HepG2 (cell line): ENCODE data around the gene PADI1. TPM values are rescaled to one million over a fixed set of nuclear protein-coding genes. Genes with fewer than 3 reads are reported as not detected.

ENCODE experiments used
- ATAC-seq: fragments of 200-7000 bp; cut with Tn5 transposase; 3 replicates; pipeline ENCODE4 v1.9.1; 2020; ENCODE audit warnings: mild to moderate bottlenecking, moderate library complexity
- BruUV-seq: library from RNA; stranded (reverse); fragments of 400-500 nt; replicated peaks from 2 replicates; lab custom pipeline; 2021; lab: Mats Ljungman, UMichigan
- CTCF ChIA-PET: fragments of 300-600 bp; formaldehyde crosslinking; extraction: SDS; loops from one replicate; lab custom pipeline; 2021; ENCODE audit warnings: low total read pairs, inconsistent platforms, low intra/inter-chr PET ratio; lab: Yijun Ruan, JAX
- POLR2A ChIA-PET: fragments of 350-600 bp; sonication (Branson Sonifier 250); formaldehyde crosslinking; loops from one replicate; lab custom pipeline; 2020; ENCODE audit warnings: antibody characterized with exemption, inconsistent platforms; lab: Yijun Ruan, JAX
- DNase-seq: peaks from one replicate; pipeline ENCODE4 v3.0.0-alpha.2; 2015; ENCODE audit warnings: low spot score
- FAIRE-seq: peaks from 3 replicates; lab custom pipeline; 2011; peaks lifted over from hg19 to GRCh38; lab: Jason Lieb, UNC
- H2AFZ ChIP-seq: one replicate; pipeline ENCODE4 v1.6.1; 2011; ENCODE audit warnings: low read length, inconsistent platforms
- H3K27ac ChIP-seq: fragments of 300-600 bp; 3 replicates; pipeline ENCODE4 v1.8.0; 2011; ENCODE audit warnings: mixed run types, mild to moderate bottlenecking, mixed read lengths, low read length, inconsistent platforms; ENCODE audit not compliant: insufficient read depth; ENCODE audit errors: extremely low read length
- H3K27me3 ChIP-seq, 2 experiments: fragments of 200-600 bp in 1 of 2; 2 replicates in 1 of 2; 3 replicates in 1 of 2; pipeline versions ENCODE4 v1.6.0 to v1.8.0; 2011; ENCODE audit warnings: low read length in 2 of 2, mild to moderate bottlenecking in 2 of 2, moderate library complexity in 2 of 2, inconsistent platforms in 1 of 2; ENCODE audit not compliant: insufficient read depth in 2 of 2, control insufficient read depth in 1 of 2
- H3K36me3 ChIP-seq, 2 experiments: fragments of 200-600 bp in 1 of 2; replicated peaks in 1 of 2; 2 replicates in 1 of 2; 3 replicates in 1 of 2; pipeline versions ENCODE4 v1.5.1 to v1.8.0; 2011; ENCODE audit warnings: low read length in 2 of 2, inconsistent platforms in 1 of 2; ENCODE audit not compliant: insufficient read depth in 2 of 2, control insufficient read depth in 1 of 2
- H3K4me1 ChIP-seq: 2 replicates; pipeline ENCODE4 v1.5.1; 2012; ENCODE audit warnings: low read length, inconsistent platforms; ENCODE audit not compliant: insufficient read depth
- H3K4me2 ChIP-seq: 2 replicates; pipeline ENCODE4 v1.6.0; 2011; ENCODE audit warnings: low read depth, low read length, inconsistent platforms
- H3K4me3 ChIP-seq, 3 experiments: fragments of 200-600 bp in 1 of 3; sonication (generic), shearing (Covaris generic) in 1 of 3; replicated peaks in 1 of 3; 2 replicates each; pipeline ENCODE4 v1.5.1; 2011 to 2016; ENCODE audit warnings: low read length in 3 of 3, inconsistent platforms in 2 of 3, low read depth in 2 of 3, mild to moderate bottlenecking in 2 of 3, control low read depth in 1 of 3, mixed read lengths in 1 of 3; ENCODE audit not compliant: insufficient read depth in 1 of 3
- H3K79me2 ChIP-seq: one replicate; pipeline ENCODE4 v1.6.1; 2011; ENCODE audit warnings: low read length, inconsistent platforms; ENCODE audit not compliant: insufficient read depth
- H3K9ac ChIP-seq: 2 replicates; pipeline ENCODE4 v1.6.0; 2011; ENCODE audit warnings: mild to moderate bottlenecking, low read depth, low read length, inconsistent platforms; ENCODE audit not compliant: insufficient read depth
- H3K9me3 ChIP-seq: 2 replicates; pipeline ENCODE4 v1.5.1; 2012; ENCODE audit warnings: mild to moderate bottlenecking, low read length
- H4K20me1 ChIP-seq: 2 replicates; pipeline ENCODE4 v1.6.0; 2011; ENCODE audit warnings: inconsistent platforms, mild to moderate bottlenecking, low read length, moderate library complexity; ENCODE audit not compliant: insufficient read depth
- CEBPB ChIP-seq: IDR thresholded peaks from 2 replicates; pipeline ENCODE4 v1.6.1; 2011; ENCODE audit warnings: low read depth, low read length, improper control_type of control experiment, borderline replicate concordance
- CERS6 ChIP-seq: sonication (generic); formaldehyde crosslinking; IDR thresholded peaks from 2 replicates; pipeline ENCODE4 v1.5.0; 2020; ENCODE audit warnings: missing genetic modification reagents
- HMGA1 ChIP-seq: sonication (generic); formaldehyde crosslinking; conservative IDR thresholded peaks from 2 replicates; pipeline ENCODE4 v1.4.0; 2020; ENCODE audit warnings: missing genetic modification reagents
- JUN ChIP-seq: sonication (generic); formaldehyde crosslinking; IDR thresholded peaks from 2 replicates; pipeline ENCODE4 v1.4.0; 2020; ENCODE audit warnings: mild to moderate bottlenecking, missing genetic modification reagents
- PBX3 ChIP-seq: sonication (generic); formaldehyde crosslinking; IDR thresholded peaks from 2 replicates; pipeline ENCODE4 v1.8.1; 2023; ENCODE audit warnings: missing genetic modification reagents, inconsistent platforms, borderline replicate concordance
- PRPF4 ChIP-seq: fragments of 200-400 bp; formaldehyde crosslinking; IDR thresholded peaks from 2 replicates; pipeline ENCODE4 v1.6.1; 2016; ENCODE audit warnings: low read length, low read depth; ENCODE audit not compliant: poor library complexity, severe bottlenecking
- ZBTB34 ChIP-seq: sonication (generic); formaldehyde crosslinking; IDR thresholded peaks from 2 replicates; pipeline ENCODE4 v1.8.0; 2022; ENCODE audit warnings: mild to moderate bottlenecking, missing genetic modification reagents
- ZNF562 ChIP-seq: sonication (generic); formaldehyde crosslinking; IDR thresholded peaks from 2 replicates; pipeline ENCODE4 v1.8.0; 2022; ENCODE audit warnings: missing genetic modification reagents, borderline replicate concordance
- ZNF766 ChIP-seq: sonication (generic); formaldehyde crosslinking; IDR thresholded peaks from 2 replicates; pipeline ENCODE4 v1.5.0; 2020; ENCODE audit warnings: missing genetic modification reagents, borderline replicate concordance
- WGBS: methylation state at CpG from one replicate; pipeline ENCODE4 v1.1.6; 2017; ENCODE audit warnings: low lambda C conversion rate; 5-methylcytosine and 5-hydroxymethylcytosine counted together
- in situ Hi-C: cut with HindIII; loops from 2 replicates; pipeline ENCODE4 v1.10.0; 2017; ENCODE audit warnings: low pct_unique_long_range_greater_than_20kb; ENCODE audit not compliant: extremely low pct_ligation_motif_present
- intact Hi-C: fragments of 100-400 bp; cut with micrococcal nuclease; formaldehyde crosslinking; loops from one replicate; pipeline ENCODE4 v1.10.0; 2022; ENCODE audit not compliant: unreplicated experiment
- polyA plus RNA-seq, 8 experiments: library from polyadenylated mRNA; depleted of rRNA in 3 of 8; stranded (reverse) in 7 of 8; unstranded in 1 of 8; fragments of >200 nt; fragmentation: Illumina TruSeq in 4 of 8; extraction: Trizol in 4 of 8; gene quantifications; 2 replicates each; pipeline versions ENCODE4 v1.2.1 to v1.2.3, GENCODE V29; 2011 to 2016; ENCODE audit warnings: low read depth in 4 of 8, missing spikeins in 1 of 8, mixed read lengths in 1 of 8; ENCODE audit not compliant: insufficient read depth in 1 of 8
- total RNA-seq, 5 experiments: library from RNA; depleted of rRNA; stranded (reverse); fragments of >200 nt; fragmentation: Illumina TruSeq; extraction: Trizol; gene quantifications; 2 replicates each; pipeline ENCODE4 v1.2.3, GENCODE V29; 2016; ENCODE audit warnings: low read depth in 1 of 5
- TF ChIP-seq, protein P1 (sequence below): sonication (generic); formaldehyde crosslinking; IDR thresholded peaks from 2 replicates; pipeline ENCODE4 v1.5.1; 2020; ENCODE audit warnings: mild to moderate bottlenecking, moderate library complexity, missing genetic modification reagents
- TF ChIP-seq, protein P2 (sequence below): sonication (generic); formaldehyde crosslinking; IDR thresholded peaks from 2 replicates; pipeline ENCODE4 v1.4.0; 2020; ENCODE audit warnings: missing genetic modification reagents

Gene PADI1
- total and polyA plus RNA-seq, 2 of the 13 experiments (the other 11 are each of a cell fraction or from before 2014, with no cell fraction given) = not detected

GRCh38 chr1:17258116-17258757, 53.3 kb downstream of the PADI1 start:
- ATAC-seq (no peak), FAIRE-seq (no peak), DNase-seq (no peak)
- Histone ChIP-seq H3K27me3 (peaks cover 2 to 11% of the 10 kb centered on the region in 2 experiments; a peak in 2 of 5 replicates), H3K9ac (no peak overlapping the region), H4K20me1 (no peaks in the 10 kb centered on the region), H2AFZ (no peak overlapping the region), H3K27ac (no peak overlapping the region), H3K9me3 (no peaks in the 10 kb centered on the region), H3K4me2 (no peak overlapping the region), H3K36me3 (no peaks in the 10 kb centered on the region), H3K4me1 (no peaks in the 10 kb centered on the region), H3K4me3 (no peak overlapping the region), H3K79me2 (no peaks in the 10 kb centered on the region)
- TF ChIP-seq PBX3 (CRISPR knock-in tag) (no peak), CEBPB (0 out of 2 replicates have a peak, but pooled peaks have one; percentile 17)
- ChIA-PET POLR2A (no interaction called here), CTCF (no interaction called here)
- in situ Hi-C loops (no loop called here), intact Hi-C loops (no loop called here)
- no TSS peak for BruUV-seq
- 0% methylated on average over 1 of the region's 9 CpGs for WGBS

GRCh38 chr1:17258758-17259130, 53.8 kb downstream of the PADI1 start:
- 33% methylated on average over 5 of the region's 6 CpGs for WGBS
- CTCF ChIA-PET = no interaction called here
- TF ChIP-seq CERS6 (CRISPR knock-in tag) = no peak
- no peak for TF ChIP-seq HMGA1 (CRISPR knock-in tag)
- no peak for TF ChIP-seq JUN (CRISPR knock-in tag)
- TF ChIP-seq PRPF4 = no peak
- no peak for TF ChIP-seq ZNF766 (CRISPR knock-in tag)
- TF ChIP-seq, protein P1, sequence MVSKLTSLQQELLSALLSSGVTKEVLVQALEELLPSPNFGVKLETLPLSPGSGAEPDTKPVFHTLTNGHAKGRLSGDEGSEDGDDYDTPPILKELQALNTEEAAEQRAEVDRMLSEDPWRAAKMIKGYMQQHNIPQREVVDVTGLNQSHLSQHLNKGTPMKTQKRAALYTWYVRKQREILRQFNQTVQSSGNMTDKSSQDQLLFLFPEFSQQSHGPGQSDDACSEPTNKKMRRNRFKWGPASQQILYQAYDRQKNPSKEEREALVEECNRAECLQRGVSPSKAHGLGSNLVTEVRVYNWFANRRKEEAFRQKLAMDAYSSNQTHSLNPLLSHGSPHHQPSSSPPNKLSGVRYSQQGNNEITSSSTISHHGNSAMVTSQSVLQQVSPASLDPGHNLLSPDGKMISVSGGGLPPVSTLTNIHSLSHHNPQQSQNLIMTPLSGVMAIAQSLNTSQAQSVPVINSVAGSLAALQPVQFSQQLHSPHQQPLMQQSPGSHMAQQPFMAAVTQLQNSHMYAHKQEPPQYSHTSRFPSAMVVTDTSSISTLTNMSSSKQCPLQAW (CRISPR knock-in tag) = no peak
- no peak for TF ChIP-seq ZNF562 (CRISPR knock-in tag)
- TF ChIP-seq, protein P2, sequence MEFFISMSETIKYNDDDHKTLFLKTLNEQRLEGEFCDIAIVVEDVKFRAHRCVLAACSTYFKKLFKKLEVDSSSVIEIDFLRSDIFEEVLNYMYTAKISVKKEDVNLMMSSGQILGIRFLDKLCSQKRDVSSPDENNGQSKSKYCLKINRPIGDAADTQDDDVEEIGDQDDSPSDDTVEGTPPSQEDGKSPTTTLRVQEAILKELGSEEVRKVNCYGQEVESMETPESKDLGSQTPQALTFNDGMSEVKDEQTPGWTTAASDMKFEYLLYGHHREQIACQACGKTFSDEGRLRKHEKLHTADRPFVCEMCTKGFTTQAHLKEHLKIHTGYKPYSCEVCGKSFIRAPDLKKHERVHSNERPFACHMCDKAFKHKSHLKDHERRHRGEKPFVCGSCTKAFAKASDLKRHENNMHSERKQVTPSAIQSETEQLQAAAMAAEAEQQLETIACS (CRISPR knock-in tag) = no peak
- TF ChIP-seq ZBTB34 (CRISPR knock-in tag) = no peak

More at GRCh38 chr1:17258758-17259130, 53.8 kb downstream of the PADI1 start:
- no peaks in the 10 kb centered on the region for H3K9me3 ChIP-seq
- peaks cover 2 to 11% of the 10 kb centered on the region in 2 experiments; a peak in 1 of 5 replicates for H3K27me3 ChIP-seq
- no TSS peak for BruUV-seq
- no peak for ATAC-seq
- DNase-seq = no peak
- no peaks in the 10 kb centered on the region for H3K4me1 ChIP-seq
- no peak for FAIRE-seq
- no peak overlapping the region for H3K9ac ChIP-seq
- H3K4me3 ChIP-seq = no peak overlapping the region
- POLR2A ChIA-PET = no interaction called here
- H3K79me2 ChIP-seq = no peaks in the 10 kb centered on the region
- no peaks in the 10 kb centered on the region for H3K36me3 ChIP-seq
- H2AFZ ChIP-seq = no peak overlapping the region
- H4K20me1 ChIP-seq = no peaks in the 10 kb centered on the region
- no peak overlapping the region for H3K4me2 ChIP-seq
- intact Hi-C loops (no loop called here), in situ Hi-C loops (no loop called here)
- H3K27ac ChIP-seq = no peak overlapping the region
